Stimulated activated CD8-positive, alpha-beta memory T cell treated with anti-CD3 and anti-CD28 coated beads, Interleukin-4, amount 100 ng/mL, for 1 hour (primary cell): ENCODE measurements around the gene ITGA5.

Experiments
- DNase-seq, 2 donors: peaks; one replicate each; pipeline ENCODE4 v3.0.0-alpha.2; 2020; ENCODE audit warnings: low read depth in 2 of 2, low spot score in 1 of 2

Gene ITGA5

DNA sequence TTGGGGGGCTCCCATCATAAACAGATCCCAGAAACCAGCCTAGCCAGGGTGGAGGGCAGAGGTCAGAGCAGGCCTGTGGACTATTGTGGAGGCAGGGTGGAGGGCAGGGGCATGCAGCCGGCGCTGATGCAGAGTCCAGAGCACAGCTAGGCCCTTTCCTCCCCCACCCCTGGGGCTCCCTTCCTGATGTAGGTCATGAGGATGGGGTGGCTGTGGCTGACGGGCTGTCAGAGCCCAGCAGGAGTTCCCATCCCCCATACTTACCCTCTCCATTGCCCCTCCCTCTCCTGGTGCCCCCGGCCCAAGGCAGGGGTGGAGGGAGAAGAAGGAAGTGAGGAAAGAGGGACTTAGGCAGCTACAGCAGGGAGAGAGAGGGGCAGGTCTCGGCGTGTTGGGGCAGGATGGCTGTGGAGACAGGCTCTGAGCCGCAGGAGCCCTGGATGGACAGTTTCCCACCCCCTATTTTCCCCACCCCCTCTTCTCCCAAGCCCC is 28.8 kb downstream of the ITGA5 start:
- no peak for DNase-seq

DNA sequence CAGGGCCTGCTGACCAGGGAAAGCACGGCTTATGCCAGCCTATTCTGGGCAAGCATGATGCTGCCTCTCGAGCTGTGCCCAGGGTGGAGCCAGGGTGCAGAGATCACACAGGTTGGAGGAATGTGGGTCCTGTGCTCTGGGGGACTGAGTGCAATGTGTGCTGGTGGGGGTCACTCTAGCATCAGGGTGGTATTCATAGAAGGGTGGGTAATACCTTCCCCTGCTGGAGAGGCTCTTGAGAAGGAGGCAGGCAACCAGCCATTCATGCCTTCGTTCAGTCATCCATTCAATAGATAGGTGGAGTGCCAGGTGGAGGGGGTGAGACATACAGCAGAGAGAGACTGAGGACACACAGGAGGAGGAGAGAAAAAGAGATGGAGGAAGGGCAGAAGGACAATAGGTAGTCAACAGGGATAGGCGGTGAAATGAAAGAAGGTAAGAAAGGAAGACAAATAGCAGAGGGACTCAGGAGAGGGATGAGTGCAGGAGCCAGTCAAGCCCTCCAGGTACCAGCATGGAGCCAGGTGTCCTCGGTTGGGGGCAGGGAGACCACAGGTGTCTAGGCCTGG is 29.4 kb downstream of the ITGA5 start:
- DNase-seq: no peak

DNA sequence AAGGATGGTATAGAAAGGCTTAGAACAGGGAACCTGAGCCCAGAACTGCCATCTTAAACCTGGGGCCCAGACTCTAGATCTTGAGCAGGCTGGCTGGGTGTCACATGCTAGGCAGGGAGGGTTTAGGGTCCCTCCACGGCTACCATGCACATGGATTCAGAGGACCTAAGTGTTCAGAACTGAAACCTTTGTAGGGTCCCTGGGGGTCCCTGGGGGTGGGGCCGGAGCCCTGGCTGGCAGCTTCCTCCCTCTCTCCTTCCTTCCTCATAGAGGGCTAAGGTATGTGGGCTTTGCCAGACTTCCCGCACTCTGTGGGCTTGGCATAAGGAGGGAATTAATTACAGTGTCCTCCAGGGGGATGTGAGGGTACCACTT is 29.9 kb downstream of the ITGA5 start:
- DNase-seq: no peak

DNA sequence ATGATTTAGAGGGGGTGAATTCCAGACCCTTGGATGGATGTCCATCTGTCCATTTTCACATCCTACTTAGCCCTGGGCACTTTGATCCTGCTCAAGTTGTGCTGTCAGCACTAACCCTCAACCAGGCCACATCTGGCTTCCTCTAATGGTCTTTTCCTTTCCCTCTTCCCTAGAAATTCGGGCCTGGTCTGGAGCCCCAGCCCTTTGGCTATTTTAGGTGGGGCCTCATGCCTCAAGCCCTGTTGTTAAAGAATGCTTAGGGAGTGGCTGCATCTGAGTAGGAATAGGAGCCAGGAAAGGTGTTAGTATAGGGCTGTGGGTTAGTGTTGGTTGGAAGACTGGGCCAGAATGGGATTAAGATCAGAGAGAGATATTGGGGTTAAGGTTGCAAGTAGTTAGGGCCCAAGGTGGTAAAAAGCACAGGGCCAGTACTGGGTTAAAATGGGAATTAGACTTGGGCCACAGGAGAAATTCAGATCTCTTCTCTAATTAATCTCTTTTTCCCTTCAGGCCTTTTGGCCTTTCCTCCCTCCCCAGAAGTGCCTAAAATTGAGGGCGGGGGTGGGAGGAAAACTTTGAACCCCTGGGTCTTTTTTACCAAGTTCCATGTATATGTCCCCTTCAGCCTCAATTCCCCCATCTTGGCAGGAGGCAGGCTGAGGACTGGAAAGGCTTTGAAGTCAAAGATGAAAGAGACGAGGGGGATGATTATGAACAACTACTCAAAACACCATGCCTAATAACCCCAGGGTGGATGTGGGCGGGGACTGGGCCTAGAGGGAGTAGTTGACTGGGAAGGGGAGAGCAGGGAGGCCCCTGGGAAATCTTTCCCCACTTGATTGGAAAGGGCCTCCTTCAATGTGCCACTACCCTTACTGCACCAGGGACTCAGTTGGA is 30.6 kb downstream of the ITGA5 start:
- no peak for DNase-seq

DNA sequence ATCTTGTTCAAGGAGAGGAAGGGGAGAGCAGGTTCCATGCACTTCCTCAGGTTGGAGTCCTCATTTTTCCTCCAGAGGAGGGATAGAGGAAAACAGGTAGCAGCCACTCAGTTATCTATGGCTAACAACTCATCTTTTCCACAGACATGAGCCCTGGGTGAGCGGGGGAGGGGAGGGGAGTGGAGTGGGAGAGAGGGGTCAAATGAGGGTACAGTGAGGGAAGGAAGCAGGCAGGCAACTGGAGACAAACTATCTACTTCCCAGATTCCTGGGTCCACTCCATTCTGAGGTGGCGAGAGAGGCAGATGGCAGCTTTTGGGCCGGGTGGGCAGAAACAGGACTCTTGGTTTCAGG is 32.0 kb downstream of the ITGA5 start:
- no peak for DNase-seq

DNA sequence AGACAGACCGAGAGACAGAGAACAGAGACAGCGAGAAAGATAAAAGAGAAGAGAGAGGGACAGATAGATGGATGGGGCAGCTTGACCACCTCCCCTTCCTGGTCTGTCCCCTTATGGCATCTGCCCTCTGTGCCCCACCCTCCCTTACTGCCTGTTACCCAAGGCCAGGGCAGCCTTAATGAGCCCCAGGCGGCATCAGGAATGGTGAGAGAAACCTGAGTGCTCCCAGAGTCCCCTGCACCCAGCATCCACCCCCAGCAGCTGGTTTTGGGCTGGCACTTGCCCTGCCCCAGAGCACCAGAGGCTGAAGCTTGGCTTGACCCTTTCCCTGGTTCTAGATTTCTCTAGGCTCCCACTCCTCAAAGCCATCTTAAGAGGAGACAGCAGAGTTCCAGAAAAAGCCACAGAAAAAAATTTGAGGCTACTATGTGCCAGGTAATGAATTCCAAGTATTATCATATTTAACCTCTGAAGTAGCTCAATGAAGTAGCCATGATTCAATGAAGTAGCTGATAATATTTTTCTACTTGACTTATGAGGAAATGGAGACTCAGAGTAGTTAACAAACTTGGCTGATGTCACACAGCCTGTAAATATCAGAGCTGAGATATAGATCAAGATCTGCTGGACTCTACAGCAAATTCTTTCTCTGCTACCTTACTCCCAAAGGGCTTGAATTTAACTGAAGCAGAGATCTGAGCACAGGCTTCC is 32.5 kb downstream of the ITGA5 start:
- no peak for DNase-seq

DNA sequence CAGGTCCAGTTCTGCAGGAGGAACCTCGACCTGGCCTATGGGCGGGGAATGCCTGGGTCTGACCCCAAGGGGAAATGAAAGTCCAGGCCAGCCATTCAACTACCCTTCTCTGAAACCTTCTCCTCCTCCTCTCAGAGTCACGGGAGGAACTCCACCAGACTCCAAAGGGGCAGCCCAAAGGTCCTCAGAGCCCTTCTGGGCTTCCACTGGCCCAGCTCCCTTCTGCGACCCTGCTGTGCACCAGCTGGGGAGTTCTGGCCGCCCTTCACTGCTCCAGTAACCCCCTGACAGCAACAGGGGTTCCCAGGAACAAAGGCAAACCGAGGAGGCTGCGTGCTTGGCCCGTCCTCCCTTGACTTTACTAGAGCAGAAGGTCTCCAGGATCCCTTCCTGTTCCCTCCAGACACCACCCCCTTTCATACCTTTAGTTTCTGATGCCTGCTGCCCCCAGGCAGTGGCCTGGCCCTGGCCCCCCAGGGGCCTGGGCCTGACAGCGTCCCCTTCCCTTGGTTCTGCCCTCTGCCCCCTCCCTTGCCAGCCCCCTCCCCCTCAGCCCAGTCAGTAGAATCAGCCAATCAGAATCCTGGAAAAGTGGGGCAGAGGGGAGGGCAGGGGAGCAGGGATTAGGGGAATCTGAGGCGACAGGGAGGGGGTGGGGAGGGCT is 33.7 kb downstream of the ITGA5 start:
- DNase-seq: no peak

DNA sequence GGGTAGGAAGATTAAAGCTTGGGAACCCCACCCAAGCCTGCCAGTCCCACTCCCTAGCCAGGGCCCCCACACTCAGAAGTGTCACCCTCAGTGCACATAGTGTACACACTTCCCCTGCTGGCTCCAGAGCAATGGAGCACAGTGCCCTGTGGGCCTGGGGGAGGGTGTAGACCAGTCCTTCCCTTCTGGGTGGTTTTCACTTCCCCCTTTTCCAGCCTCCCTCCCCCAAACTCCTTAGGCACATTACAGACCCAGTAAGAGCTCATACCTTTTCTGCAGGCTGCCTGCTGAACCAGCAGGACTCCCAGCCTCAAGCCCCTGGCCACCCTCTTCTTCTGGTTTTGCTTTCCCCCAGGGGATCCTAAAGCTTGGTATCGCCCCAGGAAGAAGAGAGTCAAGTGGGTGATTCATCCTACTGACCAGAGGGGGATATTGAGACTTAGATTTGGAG is 34.5 kb downstream of the ITGA5 start, which contains the start of gene ZNF385A:
ZNF385A (minus strand) TSS at position 143 of the 451 bp plus-strand sequence. CDS start 219 bp downstream, outside the sequence.
- no peak for DNase-seq

DNA sequence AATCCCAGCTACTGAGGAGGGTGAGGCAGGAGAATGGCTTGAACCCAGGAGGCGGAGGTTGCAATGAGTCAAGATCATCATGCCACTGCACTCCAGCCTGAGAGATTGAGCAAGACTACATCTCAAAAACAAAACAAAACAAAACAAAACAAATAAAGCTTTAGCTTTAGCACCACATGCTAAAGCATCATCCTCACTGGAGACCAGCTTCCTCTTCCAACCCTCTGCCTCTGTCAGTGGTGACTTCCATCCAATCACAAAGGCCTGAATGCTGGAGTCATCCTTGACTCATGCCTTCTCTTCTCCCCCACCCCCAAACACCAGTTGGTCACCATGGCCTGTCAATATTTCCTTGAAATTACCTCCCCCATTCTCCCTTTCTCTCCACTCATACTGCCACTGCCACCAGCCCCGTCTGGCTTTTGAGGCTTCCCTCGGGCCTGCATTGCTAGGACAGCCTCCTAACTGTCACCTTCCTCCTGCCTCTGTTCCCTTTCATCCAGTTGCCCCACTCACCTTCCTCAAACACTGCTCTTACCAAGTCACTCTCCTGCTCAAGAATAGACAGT is 35.9 kb downstream of the ITGA5 start:
- DNase-seq: no peak

DNA sequence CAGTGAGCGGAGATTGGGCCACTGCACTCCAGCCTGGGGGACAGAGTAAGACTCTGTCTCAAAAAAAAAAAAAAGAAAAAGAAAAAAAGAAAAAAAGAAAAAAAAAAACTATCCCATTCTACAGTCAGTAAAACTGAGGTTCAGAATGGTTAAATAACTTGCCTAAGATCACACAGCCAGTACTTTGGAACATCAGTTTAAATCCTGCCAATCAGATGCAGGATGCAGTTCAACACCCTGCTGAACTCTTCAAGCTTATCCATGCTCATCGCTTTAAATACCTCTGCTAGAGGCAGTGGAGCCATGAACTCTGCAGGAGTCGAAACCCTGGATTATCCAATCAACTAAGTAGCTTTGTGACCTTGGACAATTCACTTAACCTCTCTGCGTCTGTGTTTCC is 37.9 kb downstream of the ITGA5 start:
- no peak for DNase-seq

DNA sequence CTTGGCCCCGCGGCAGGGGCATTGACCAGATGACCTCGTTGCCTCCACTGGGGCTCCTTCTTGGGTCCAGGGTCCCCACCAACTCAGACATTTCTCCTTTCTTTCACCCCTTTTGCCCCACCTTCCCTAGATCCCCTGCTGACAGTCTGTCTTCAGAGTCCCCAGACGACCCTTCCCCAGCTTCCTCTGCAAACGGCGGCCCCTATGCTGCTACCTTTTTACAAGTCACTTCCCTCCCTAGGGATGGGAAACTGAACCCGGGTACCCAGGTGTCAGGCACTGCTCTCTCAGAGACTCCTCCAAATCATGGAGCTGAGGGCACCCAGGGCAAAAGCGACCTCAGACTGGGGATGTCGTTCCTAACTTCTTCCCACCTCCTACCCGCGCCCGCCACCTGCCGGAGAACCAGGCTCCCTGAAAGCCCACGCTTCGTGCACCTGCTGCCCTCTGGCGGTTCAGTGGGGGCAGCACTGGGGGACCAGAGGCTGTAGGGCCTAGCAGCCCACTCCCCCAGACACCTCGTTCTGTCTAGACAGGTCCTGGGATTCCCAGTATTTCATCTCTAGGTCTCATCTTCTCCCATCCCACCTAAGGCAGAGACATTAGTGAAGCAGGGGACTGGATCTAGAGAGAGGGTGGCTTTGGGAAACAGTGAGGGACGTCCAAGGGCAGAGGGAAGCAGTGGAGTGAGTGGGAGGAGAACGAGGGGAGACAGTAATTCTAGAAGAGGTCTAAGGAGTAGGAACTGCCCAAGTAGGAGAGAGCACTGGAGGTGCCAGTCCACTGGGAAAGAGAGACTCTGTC is 39.5 kb downstream of the ITGA5 start:
- DNase-seq: peak; percentile 78 to 79

DNA sequence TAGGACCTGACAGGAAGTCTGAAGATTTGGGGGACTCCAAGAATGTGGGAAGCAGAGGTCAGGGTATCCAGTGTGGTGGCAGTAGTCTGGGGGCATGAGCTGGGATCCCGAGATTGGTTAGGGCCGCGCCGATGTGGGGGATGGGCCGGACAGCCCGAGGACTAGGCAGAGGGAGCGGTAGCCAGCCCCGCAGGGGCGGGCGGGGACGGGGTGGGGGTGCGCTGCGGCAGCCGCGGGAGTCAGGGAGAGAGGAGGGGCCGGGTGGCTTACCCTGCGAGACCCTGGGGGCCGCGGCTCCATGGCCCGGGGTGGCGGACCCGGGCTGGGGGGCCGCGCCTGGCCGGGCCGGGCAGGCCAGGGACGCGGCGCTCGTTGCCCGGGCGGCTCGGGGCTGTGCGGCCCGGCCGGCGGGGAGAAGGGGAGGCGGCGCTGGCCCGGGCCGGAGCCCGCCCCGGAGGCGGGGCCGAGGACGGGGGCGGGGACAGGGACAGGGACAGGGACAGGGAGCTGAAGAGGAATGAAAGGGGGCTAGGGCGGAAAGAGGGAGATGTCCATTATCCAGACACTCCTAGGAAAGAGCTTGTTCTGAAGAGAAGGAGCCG is 40.2 kb downstream of the ITGA5 start:
- no peak for DNase-seq

DNA sequence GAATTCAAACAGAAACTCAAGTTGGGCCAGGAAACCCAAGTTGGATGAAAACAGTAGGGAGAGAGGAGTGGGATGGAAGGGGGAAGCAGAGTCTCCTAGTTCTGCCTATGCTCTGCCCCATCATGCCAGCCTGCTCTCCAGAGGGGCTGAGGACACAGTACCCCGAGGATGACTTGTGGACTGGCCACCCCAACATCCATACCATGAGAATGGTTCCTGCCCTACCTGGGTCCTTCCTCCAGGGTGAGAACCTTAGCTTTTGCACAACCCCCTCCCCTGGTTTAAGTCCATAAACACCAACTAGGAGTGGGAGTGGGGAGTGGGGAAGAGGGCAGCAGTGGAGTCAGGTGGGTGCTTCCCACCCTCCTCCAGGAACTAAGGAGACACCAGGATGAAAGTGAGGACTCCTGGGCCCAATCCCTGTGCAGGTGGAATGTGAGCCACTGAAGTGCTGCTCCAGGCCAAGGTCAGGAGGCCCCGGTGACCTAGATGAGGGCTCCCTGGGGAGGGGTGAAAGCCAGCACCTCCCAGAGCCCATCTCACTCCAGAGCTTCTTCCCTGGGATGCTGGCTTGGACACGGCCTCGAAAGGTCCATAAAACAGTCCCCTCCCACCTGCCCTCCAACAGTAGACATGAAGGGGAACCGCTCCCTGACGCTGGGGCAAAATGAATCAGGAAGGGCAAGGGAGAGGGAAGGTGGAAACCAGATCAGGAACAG is 41.1 kb downstream of the ITGA5 start:
- no peak for DNase-seq

DNA sequence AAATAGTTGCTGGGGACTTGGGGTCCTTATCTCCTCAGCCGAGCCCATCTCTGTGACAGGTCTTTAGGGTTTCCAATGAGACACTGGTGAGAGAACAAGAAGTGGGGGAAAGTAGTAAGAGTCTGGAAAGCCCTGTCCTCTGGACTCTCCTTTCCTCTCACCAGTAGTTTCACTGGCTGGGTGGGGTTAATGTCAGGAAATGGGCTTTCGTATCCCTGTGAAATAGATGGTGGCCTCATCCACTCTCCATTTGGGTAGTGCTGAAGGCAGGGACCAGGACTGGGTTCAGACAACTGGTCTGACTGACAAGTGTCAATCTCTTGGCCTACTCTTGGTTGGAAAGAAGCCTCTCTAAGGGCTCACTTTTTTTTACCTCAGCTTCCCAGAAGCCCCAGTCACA is 42.1 kb downstream of the ITGA5 start:
- DNase-seq: no peak

DNA sequence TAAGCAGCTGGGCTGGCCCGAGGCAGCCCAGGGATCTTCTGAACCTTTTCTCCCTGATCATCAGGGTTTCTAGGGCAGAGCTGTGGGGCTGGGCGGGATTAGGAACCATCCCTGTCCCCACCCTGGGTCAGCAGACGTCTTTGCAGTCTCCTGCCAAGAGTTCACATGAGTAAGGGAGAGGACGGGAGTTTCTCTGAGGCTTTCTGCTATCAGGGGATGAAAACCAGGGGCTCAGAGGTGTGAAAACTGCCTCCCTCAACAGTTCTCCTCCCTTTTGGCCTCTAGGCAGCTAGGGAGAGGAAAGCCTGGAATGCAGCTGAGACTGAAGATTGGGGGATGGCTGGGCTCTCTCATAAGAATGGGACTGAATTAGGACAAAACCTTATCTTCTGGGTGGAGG is 42.5 kb downstream of the ITGA5 start:
- no peak for DNase-seq

DNA sequence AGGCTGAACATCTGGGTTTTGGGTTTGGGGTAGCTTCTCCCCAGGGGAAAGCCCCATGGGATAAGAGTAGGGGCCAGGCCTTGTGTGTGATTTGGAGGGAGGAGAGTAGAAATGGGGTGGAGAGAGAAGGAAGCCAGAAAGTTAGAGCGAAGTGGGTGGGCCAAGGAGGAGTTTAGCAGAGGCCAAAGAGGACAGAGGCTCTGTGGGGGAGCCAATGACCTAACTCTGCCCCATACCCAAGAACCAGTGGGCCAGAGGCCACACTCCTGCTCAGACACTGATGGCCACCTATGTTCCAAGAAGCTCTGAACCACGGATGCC is 43.8 kb downstream of the ITGA5 start:
- no peak for DNase-seq

DNA sequence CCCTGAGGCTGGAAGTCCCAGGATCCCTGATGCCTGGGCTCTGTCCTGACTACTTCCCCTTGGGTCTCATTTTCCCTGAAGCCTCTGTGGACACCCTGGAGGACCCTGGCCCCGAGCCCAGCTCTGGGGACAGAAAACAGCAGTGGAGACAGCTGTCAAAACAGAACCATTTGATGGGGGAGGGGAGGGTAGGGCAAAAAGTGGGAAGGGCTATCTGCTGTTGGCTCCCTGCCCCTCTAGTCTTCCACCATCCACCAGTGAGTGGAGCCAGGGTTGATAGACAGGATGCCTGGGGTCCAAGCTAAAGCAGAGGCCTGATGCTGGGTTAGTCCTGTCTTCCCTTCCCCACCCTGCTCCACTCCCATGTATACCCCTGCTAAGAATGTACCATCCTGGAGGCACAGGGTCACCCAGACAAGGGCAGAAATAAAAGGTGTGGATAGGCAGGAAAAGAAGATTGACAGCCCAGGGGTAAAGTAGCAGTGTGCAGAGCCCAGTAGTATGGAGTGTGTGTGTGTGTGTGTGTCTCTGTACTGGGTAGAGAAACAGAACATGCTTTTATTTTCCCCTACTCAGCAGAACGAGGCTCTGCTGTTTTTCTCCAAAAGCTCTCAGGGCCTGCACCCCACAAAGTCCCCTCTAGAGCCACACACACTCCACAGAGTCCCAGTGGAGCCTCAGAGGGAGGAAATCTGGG is 44.4 kb downstream of the ITGA5 start:
- no peak for DNase-seq

DNA sequence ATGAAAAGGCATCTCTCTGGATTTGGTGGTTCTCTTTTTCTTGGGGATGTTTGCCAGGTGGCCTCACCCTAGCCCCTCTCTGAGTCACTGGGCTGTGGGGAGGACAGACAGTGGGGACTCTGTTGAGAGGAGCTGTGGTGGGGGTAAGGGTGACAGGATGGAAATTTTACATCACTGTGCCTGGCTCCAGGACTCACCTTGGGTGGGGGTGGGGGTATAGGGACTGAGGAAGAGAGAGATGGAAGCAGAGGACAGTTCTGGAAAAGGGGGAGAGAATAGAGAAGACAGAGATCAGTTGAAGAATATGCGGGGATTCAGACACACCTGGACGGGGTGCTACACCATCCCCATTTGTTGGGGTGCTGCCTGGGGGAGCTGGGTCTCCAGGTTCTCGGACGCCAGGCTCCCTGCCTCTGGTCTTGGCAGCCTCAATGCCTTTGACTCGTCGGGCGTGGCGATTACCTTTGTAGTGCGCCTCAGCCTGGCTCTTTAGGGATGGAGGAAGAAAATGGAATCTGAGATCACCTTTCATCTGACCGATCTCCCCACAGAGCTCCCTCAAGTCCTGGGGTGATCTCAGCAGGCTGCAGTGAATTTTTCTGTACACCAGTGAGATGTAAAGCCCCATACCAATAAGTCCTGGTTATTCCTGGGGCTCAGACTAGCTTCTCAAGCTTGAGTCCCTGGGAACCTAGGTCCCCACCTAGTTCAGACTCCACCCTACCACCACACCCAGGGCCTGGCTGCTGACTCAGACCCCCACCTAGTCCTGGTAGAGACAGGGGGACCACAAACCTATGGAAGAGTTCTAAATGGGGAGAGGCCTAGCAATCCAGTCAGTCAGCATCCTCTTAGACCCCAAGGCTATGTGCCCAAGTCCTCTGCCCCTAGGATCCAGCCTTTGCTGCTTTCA is 45.2 kb downstream of the ITGA5 start:
- DNase-seq: no peak
